HEK293 (cell line): ENCODE results near the gene CUL1.
A peak's percentile ranks its signal among the peaks of the same experiment; 100 is the strongest.

ENCODE experiments used
- CTCF ChIA-PET: fragments of 350-600 bp; formaldehyde crosslinking; extraction: SDS; loops from one replicate; lab custom pipeline; 2021; ENCODE audit warnings: antibody characterized with exemption; lab: Yijun Ruan, JAX
- POLR2A ChIA-PET: fragments of 300-600 bp; formaldehyde crosslinking; extraction: SDS; loops from one replicate; lab custom pipeline; 2020; ENCODE audit warnings: antibody characterized with exemption, inconsistent platforms; lab: Yijun Ruan, JAX
- H3K27ac ChIP-seq: fragments of 200-500 bp; sonication (Bioruptor generic); 2 replicates; pipeline ENCODE4 v1.5.1; 2014; ENCODE audit warnings: low read depth, low read length, control low read depth, inconsistent platforms; ENCODE audit errors: extremely low read depth
- H3K36me3 ChIP-seq, 2 experiments: fragments of 200-500 bp in 1 of 2; sonication (Bioruptor generic) in 1 of 2; 1 replicate in 1 of 2; 2 replicates in 1 of 2; pipeline ENCODE4 v1.5.1; 2014 to 2017; ENCODE audit warnings: inconsistent platforms in 2 of 2, low read length in 2 of 2; ENCODE audit not compliant: control insufficient read depth in 2 of 2, insufficient read depth in 1 of 2
- H3K4me1 ChIP-seq: fragments of 200-500 bp; sonication (Bioruptor generic); 2 replicates; pipeline ENCODE4 v1.5.1; 2014; ENCODE audit warnings: mild to moderate bottlenecking, low read length, inconsistent platforms; ENCODE audit not compliant: control insufficient read depth, insufficient read depth
- H3K4me3 ChIP-seq: 2 replicates; pipeline ENCODE4 v1.5.1; 2011; ENCODE audit warnings: low read depth, mild to moderate bottlenecking, control low read depth, low read length, moderate library complexity
- H3K9me3 ChIP-seq: fragments of 200-500 bp; sonication (Bioruptor generic); 2 replicates; pipeline ENCODE4 v1.5.1; 2014; ENCODE audit warnings: low read depth, low read length, inconsistent platforms; ENCODE audit not compliant: control insufficient read depth, insufficient read depth
- PRDM1 ChIP-seq: fragments of 450-650 bp; formaldehyde crosslinking; IDR thresholded peaks from 2 replicates; pipeline ENCODE4; 2016; ENCODE audit warnings: missing biosample characterization, missing genetic modification characterization
- ZNF112 ChIP-seq: fragments of 450-650 bp; formaldehyde crosslinking; IDR thresholded peaks from 2 replicates; pipeline ENCODE4 v1.5.0; 2017; ENCODE audit warnings: missing biosample characterization, missing genetic modification characterization
- ZNF133 ChIP-seq: fragments of 450-650 bp; formaldehyde crosslinking; IDR thresholded peaks from 2 replicates; pipeline ENCODE4 v1.5.1; 2016; ENCODE audit warnings: missing biosample characterization, missing genetic modification characterization
- ZNF175 ChIP-seq: fragments of 450-650 bp; formaldehyde crosslinking; IDR thresholded peaks from 2 replicates; pipeline ENCODE4 v1.5.1; 2016; ENCODE audit warnings: missing biosample characterization, missing genetic modification characterization
- ZNF214 ChIP-seq: fragments of 450-650 bp; formaldehyde crosslinking; IDR thresholded peaks from 2 replicates; pipeline ENCODE4 v1.5.1; 2017; ENCODE audit warnings: missing biosample characterization, mild to moderate bottlenecking, missing genetic modification characterization, borderline replicate concordance
- ZNF239 ChIP-seq: fragments of 450-650 bp; formaldehyde crosslinking; IDR thresholded peaks from 2 replicates; pipeline ENCODE4 v1.5.1; 2016; ENCODE audit warnings: missing biosample characterization, missing genetic modification characterization
- ZNF274 ChIP-seq, 2 experiments: fragments of 200-500 bp in 1 of 2; fragments of 450-650 bp in 1 of 2; sonication (Bioruptor generic) in 1 of 2; formaldehyde crosslinking in 1 of 2; IDR thresholded peaks; 2 replicates each; pipeline versions ENCODE4 v1.5.1 to v1.6.1; 2014 to 2016; ENCODE audit warnings: borderline replicate concordance in 1 of 2, inconsistent platforms in 1 of 2, low read length in 1 of 2, missing biosample characterization in 1 of 2, missing genetic modification characterization in 1 of 2
- ZNF48 ChIP-seq: fragments of 450-650 bp; formaldehyde crosslinking; IDR thresholded peaks from 2 replicates; pipeline ENCODE4 v1.5.1; 2016; ENCODE audit warnings: missing biosample characterization, missing genetic modification characterization
- ZNF548 ChIP-seq: fragments of 450-650 bp; formaldehyde crosslinking; IDR thresholded peaks from 2 replicates; pipeline ENCODE4 v1.5.1; 2016; ENCODE audit warnings: missing biosample characterization, missing genetic modification characterization
- ZNF600 ChIP-seq: fragments of 450-650 bp; formaldehyde crosslinking; IDR thresholded peaks from 2 replicates; pipeline ENCODE4 v1.5.1; 2016; ENCODE audit warnings: missing biosample characterization, missing genetic modification characterization
- ZNF623 ChIP-seq: fragments of 450-650 bp; formaldehyde crosslinking; IDR thresholded peaks from 2 replicates; pipeline ENCODE4 v1.5.1; 2016; ENCODE audit warnings: missing biosample characterization, missing genetic modification characterization
- ZNF658 ChIP-seq: fragments of 450-650 bp; formaldehyde crosslinking; IDR thresholded peaks from 2 replicates; pipeline ENCODE4; 2016; ENCODE audit warnings: missing biosample characterization, missing genetic modification characterization
- TF ChIP-seq, protein P1 (sequence below): fragments of 450-650 bp; formaldehyde crosslinking; conservative IDR thresholded peaks from 2 replicates; pipeline ENCODE4 v1.5.1; 2016; ENCODE audit warnings: low read depth, missing biosample characterization, missing genetic modification characterization
- TF ChIP-seq, protein P2 (sequence below): fragments of 450-650 bp; formaldehyde crosslinking; IDR thresholded peaks from 2 replicates; pipeline ENCODE4 v1.5.1; 2016; ENCODE audit warnings: missing biosample characterization, missing genetic modification characterization
- TF ChIP-seq, protein P3 (sequence below): fragments of 450-650 bp; formaldehyde crosslinking; IDR thresholded peaks from 2 replicates; pipeline ENCODE4 v1.5.1; 2016; ENCODE audit warnings: missing biosample characterization, missing genetic modification characterization

Gene CUL1

DNA sequence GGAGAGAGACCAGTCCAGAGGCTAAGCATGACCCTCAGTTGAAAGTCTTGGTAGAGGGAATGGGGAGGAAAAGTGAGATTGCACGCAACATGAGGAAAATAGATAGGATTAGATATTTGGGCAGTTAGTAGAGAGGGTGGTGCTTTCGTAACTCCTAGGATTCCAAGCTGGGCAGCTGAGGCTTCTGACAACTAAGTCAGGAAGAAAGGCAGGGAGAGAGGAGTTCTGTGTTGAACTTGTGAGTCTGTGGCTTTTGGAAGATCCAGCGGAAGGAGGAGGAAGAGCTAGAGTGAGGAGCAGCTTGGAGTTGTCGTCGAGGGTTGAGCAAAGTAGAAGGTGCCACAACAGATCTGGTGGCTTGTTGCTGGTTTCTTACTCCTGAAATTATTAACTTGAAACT is 21.8 kb downstream of the CUL1 start:
- H3K27ac ChIP-seq, result no peak overlapping the region
- no peaks in the 10 kb centered on the region for H3K9me3 ChIP-seq
- TF ChIP-seq ZNF600 (tag by site-specific recombination) (peak; percentile 60; the same call in 1 of the 2 replicates), PRDM1 (tag by site-specific recombination) (peak; percentile 50; the same call in 1 of the 2 replicates), ZNF133 (tag by site-specific recombination) (no peak)
- TF ChIP-seq, all 188 proteins: peak for 2
- POLR2A ChIA-PET, result no interaction called here
- H3K4me3 ChIP-seq, result no peak overlapping the region
- no peaks in the 10 kb centered on the region for H3K36me3 ChIP-seq
- H3K4me1 ChIP-seq, result no peaks in the 10 kb centered on the region
- CTCF ChIA-PET, result no interaction called here

DNA sequence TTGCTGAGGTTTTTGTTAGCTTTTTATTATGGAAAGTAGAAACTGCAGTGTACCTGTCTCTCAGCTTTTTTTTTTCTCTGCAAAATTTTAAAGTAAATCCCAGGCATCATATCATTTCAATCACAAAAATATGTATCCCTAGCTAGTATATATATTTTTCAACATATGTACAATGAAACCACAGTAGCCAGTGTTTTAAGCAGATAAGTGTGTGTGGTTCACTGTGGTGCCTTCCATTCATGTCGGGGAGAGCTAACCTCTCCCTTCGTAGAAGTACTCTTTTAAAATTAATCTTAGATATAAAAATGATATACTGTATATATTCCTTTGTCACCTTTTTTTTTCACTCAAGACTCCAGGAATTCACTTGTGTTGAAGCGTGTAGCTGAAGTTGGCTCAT is 22.7 kb downstream of the CUL1 start:
- ChIA-PET CTCF (interaction anchor here (0.7 to 1.1 kb wide), 4 partner anchors 15 to 217 kb away, joined by 3 to 5 read pairs (median 3); no protein-coding TSS in a partner anchor), POLR2A (no interaction called here)
- Histone ChIP-seq H3K4me3 (no peak overlapping the region), H3K27ac (no peak overlapping the region), H3K9me3 (no peaks in the 10 kb centered on the region), H3K36me3 (no peaks in the 10 kb centered on the region), H3K4me1 (no peaks in the 10 kb centered on the region)
- no peak for TF ChIP-seq ZNF214
- no peak for TF ChIP-seq ZNF623
- TF ChIP-seq ZNF548 (tag by site-specific recombination), result no peak
- TF ChIP-seq ZNF239 (tag by site-specific recombination), result no peak
- TF ChIP-seq, protein P1, sequence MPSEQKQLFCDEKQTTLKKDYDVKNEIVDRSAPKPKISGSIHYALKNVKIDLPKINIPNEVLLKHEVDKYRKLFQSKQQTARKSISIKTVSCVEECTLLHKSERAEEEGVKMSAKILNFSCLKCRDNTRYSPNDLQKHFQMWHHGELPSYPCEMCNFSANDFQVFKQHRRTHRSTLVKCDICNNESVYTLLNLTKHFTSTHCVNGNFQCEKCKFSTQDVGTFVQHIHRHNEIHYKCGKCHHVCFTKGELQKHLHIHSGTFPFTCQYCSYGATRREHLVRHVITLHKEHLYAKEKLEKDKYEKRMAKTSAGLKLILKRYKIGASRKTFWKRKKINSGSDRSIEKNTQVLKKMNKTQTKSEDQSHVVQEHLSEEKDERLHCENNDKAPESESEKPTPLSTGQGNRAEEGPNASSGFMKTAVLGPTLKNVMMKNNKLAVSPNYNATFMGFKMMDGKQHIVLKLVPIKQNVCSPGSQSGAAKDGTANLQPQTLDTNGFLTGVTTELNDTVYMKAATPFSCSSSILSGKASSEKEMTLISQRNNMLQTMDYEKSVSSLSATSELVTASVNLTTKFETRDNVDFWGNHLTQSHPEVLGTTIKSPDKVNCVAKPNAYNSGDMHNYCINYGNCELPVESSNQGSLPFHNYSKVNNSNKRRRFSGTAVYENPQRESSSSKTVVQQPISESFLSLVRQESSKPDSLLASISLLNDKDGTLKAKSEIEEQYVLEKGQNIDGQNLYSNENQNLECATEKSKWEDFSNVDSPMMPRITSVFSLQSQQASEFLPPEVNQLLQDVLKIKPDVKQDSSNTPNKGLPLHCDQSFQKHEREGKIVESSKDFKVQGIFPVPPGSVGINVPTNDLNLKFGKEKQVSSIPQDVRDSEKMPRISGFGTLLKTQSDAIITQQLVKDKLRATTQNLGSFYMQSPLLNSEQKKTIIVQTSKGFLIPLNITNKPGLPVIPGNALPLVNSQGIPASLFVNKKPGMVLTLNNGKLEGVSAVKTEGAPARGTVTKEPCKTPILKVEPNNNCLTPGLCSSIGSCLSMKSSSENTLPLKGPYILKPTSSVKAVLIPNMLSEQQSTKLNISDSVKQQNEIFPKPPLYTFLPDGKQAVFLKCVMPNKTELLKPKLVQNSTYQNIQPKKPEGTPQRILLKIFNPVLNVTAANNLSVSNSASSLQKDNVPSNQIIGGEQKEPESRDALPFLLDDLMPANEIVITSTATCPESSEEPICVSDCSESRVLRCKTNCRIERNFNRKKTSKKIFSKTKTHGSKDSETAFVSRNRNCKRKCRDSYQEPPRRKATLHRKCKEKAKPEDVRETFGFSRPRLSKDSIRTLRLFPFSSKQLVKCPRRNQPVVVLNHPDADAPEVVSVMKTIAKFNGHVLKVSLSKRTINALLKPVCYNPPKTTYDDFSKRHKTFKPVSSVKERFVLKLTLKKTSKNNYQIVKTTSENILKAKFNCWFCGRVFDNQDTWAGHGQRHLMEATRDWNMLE, result no peak
- no peak for TF ChIP-seq ZNF48 (tag by site-specific recombination)
- TF ChIP-seq, protein P2, sequence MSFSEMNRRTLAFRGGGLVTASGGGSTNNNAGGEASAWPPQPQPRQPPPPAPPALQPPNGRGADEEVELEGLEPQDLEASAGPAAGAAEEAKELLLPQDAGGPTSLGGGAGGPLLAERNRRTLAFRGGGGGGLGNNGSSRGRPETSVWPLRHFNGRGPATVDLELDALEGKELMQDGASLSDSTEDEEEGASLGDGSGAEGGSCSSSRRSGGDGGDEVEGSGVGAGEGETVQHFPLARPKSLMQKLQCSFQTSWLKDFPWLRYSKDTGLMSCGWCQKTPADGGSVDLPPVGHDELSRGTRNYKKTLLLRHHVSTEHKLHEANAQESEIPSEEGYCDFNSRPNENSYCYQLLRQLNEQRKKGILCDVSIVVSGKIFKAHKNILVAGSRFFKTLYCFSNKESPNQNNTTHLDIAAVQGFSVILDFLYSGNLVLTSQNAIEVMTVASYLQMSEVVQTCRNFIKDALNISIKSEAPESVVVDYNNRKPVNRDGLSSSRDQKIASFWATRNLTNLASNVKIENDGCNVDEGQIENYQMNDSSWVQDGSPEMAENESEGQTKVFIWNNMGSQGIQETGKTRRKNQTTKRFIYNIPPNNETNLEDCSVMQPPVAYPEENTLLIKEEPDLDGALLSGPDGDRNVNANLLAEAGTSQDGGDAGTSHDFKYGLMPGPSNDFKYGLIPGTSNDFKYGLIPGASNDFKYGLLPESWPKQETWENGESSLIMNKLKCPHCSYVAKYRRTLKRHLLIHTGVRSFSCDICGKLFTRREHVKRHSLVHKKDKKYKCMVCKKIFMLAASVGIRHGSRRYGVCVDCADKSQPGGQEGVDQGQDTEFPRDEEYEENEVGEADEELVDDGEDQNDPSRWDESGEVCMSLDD, result no peak
- no peak for TF ChIP-seq ZNF658
- no peak for TF ChIP-seq ZNF175 (tag by site-specific recombination)
- TF ChIP-seq, protein P3, sequence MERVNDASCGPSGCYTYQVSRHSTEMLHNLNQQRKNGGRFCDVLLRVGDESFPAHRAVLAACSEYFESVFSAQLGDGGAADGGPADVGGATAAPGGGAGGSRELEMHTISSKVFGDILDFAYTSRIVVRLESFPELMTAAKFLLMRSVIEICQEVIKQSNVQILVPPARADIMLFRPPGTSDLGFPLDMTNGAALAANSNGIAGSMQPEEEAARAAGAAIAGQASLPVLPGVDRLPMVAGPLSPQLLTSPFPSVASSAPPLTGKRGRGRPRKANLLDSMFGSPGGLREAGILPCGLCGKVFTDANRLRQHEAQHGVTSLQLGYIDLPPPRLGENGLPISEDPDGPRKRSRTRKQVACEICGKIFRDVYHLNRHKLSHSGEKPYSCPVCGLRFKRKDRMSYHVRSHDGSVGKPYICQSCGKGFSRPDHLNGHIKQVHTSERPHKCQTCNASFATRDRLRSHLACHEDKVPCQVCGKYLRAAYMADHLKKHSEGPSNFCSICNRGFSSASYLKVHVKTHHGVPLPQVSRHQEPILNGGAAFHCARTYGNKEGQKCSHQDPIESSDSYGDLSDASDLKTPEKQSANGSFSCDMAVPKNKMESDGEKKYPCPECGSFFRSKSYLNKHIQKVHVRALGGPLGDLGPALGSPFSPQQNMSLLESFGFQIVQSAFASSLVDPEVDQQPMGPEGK (tag by site-specific recombination), result no peak
- no peak for TF ChIP-seq ZNF274 (IDR thresholded peaks at IDR 0.05; ENCODE audit: low read length)
- no peak for TF ChIP-seq ZNF274 (tag by site-specific recombination; IDR thresholded peaks at IDR 0.05; ENCODE audit: borderline replicate concordance)
- no peak for TF ChIP-seq ZNF112
